Liver (tissue), 9 donors: ENCODE results near the gene PTPN20. TPM values are rescaled to one million over a fixed set of nuclear protein-coding genes. Genes with fewer than 3 reads are reported as not detected.

Experiments
- DNase-seq: peaks from one replicate; pipeline ENCODE4 v3.0.0-alpha.2; 2017; ENCODE audit warnings: low spot score
- H3K27ac ChIP-seq, 2 donors: one replicate each; pipeline ENCODE4 v1.7.0; 2013; ENCODE audit warnings: inconsistent platforms in 2 of 2, low read length in 2 of 2, control low read depth in 1 of 2, low read depth in 1 of 2, mild to moderate bottlenecking in 1 of 2
- H3K27me3 ChIP-seq, 4 donors: one replicate each; pipeline versions ENCODE4 v1.6.1 to v1.7.0; 2013; ENCODE audit warnings: low read length in 3 of 4, inconsistent platforms in 1 of 4, mild to moderate bottlenecking in 1 of 4, moderate library complexity in 1 of 4; ENCODE audit not compliant: control insufficient read depth in 4 of 4, insufficient read depth in 4 of 4
- H3K36me3 ChIP-seq, 4 donors: one replicate each; pipeline versions ENCODE4 v1.6.1 to v1.7.0; 2013; ENCODE audit warnings: low read length in 3 of 4, mild to moderate bottlenecking in 3 of 4, low read depth in 1 of 4, moderate library complexity in 1 of 4; ENCODE audit not compliant: control insufficient read depth in 4 of 4, insufficient read depth in 3 of 4
- H3K4me1 ChIP-seq, 4 donors: one replicate each; pipeline versions ENCODE4 v1.6.1 to v1.7.0; 2013; ENCODE audit warnings: low read length in 3 of 4, mild to moderate bottlenecking in 3 of 4, moderate library complexity in 1 of 4; ENCODE audit not compliant: control insufficient read depth in 4 of 4, insufficient read depth in 4 of 4
- H3K4me3 ChIP-seq, 3 donors: one replicate each; pipeline versions ENCODE4 v1.6.1 to v1.7.0; 2013; ENCODE audit warnings: low read length in 3 of 3, control low read depth in 1 of 3, low read depth in 1 of 3, mild to moderate bottlenecking in 1 of 3
- H3K9ac ChIP-seq, 2 donors: one replicate each; pipeline ENCODE4 v1.7.0; 2013; ENCODE audit warnings: low read length in 2 of 2, mild to moderate bottlenecking in 2 of 2, moderate library complexity in 2 of 2, control low read depth in 1 of 2, low read depth in 1 of 2
- H3K9me3 ChIP-seq, 4 donors: one replicate each; pipeline versions ENCODE4 v1.6.1 to v1.7.0; 2013; ENCODE audit warnings: low read length in 3 of 4; ENCODE audit not compliant: control insufficient read depth in 4 of 4
- CTCF ChIP-seq: fragments of 150-350 bp; IDR thresholded peaks from 2 replicates; pipeline ENCODE4 v1.5.1; 2017; ENCODE audit warnings: improper control_type of control experiment, low read depth, low read length; ENCODE audit not compliant: missing input control
- FOXA1 ChIP-seq: IDR thresholded peaks from 2 replicates; pipeline ENCODE4 v1.6.1; 2016; ENCODE audit warnings: antibody characterized with exemption
- GABPA ChIP-seq, 2 donors: IDR thresholded peaks in 1 of 2; conservative IDR thresholded peaks in 1 of 2; 2 replicates each; pipeline ENCODE4 v1.6.1; 2016; ENCODE audit warnings: antibody characterized with exemption in 2 of 2, mild to moderate bottlenecking in 1 of 2, moderate library complexity in 1 of 2
- HNF4A ChIP-seq, 2 donors: conservative IDR thresholded peaks; 2 replicates each; pipeline ENCODE4 v1.6.1; 2016; ENCODE audit warnings: antibody characterized with exemption in 2 of 2, mild to moderate bottlenecking in 2 of 2
- HNF4G ChIP-seq: IDR thresholded peaks from 2 replicates; pipeline ENCODE4 v1.6.1; 2016; ENCODE audit warnings: antibody characterized with exemption
- JUND ChIP-seq, 2 donors: IDR thresholded peaks; 2 replicates each; pipeline ENCODE4 v1.6.1; 2016; ENCODE audit warnings: antibody characterized with exemption in 2 of 2
- MAX ChIP-seq: IDR thresholded peaks from 2 replicates; pipeline ENCODE4 v1.6.1; 2016; ENCODE audit warnings: antibody characterized with exemption
- RAD21 ChIP-seq, 2 donors: IDR thresholded peaks; 2 replicates each; pipeline ENCODE4 v1.6.1; 2016; ENCODE audit warnings: antibody characterized with exemption in 2 of 2, mild to moderate bottlenecking in 2 of 2
- REST ChIP-seq: IDR thresholded peaks from 2 replicates; pipeline ENCODE4 v1.6.1; 2016; ENCODE audit warnings: antibody characterized with exemption, mild to moderate bottlenecking
- TAF1 ChIP-seq: conservative IDR thresholded peaks from 2 replicates; pipeline ENCODE4 v1.6.1; 2016; ENCODE audit warnings: antibody characterized with exemption, mild to moderate bottlenecking
- ZBTB33 ChIP-seq: IDR thresholded peaks from 2 replicates; pipeline ENCODE4 v1.6.1; 2016; ENCODE audit warnings: antibody characterized with exemption
- WGBS: extraction: QIAGEN DNeasy Blood & Tissue Kit; methylation state at CpG from one replicate; pipeline ENCODE4 v1.1.7; 2013; 5-methylcytosine and 5-hydroxymethylcytosine counted together
- polyA plus RNA-seq, 2 donors: library from polyadenylated mRNA; stranded (reverse) in 1 of 2; unstranded in 1 of 2; fragments of 200-250 nt in 1 of 2; fragments of >200 nt in 1 of 2; fragmentation: Nextera tagmentation in 1 of 2; extraction: Ambion mirVana in 1 of 2; gene quantifications; one replicate each; pipeline versions ENCODE4 v1.2.1 to v1.2.3, GENCODE V29; 2013 to 2015
- total RNA-seq, 2 donors: library from RNA; depleted of rRNA; stranded (reverse); fragments of >200 nt; gene quantifications; one replicate each; pipeline ENCODE4 v1.2.3, GENCODE V29; 2014
- donor health status: healthy.
- donor health status: healthy.
- donor health status: healthy.
- donor health status: healthy.
- donor health status: healthy.

PTPN20 gene
- total and polyA plus RNA-seq, 4 donors: 0.28 to 1.4 (median 0.80) TPM

- 52% methylated on average over 7 of the region's 7 CpGs for WGBS
Observed at GRCh38 chr10:47009215-47009838, 98.1 kb downstream of the PTPN20 start.

GRCh38 chr10:47010036-47010435 lies 98.8 kb downstream of the PTPN20 start:
- Histone ChIP-seq H3K36me3 (no peaks in the 10 kb centered on the region), H3K27ac (no peak overlapping the region), H3K9ac (no peak overlapping the region), H3K27me3 (peaks cover 0 to 3% (median 0%) of the 10 kb centered on the region in 4 donors), H3K9me3 (no peaks in the 10 kb centered on the region), H3K4me1 (no peaks in the 10 kb centered on the region), H3K4me3 (no peak overlapping the region)
- 83% methylated on average over 3 of the region's 3 CpGs for WGBS
- TF ChIP-seq ZBTB33 (no peak), HNF4G (no peak)
- no peak for DNase-seq

More at GRCh38 chr10:47009215-47009838, 98.1 kb downstream of the PTPN20 start:
- Histone ChIP-seq H3K4me3 (no peak overlapping the region), H3K9me3 (no peaks in the 10 kb centered on the region), H3K27me3 (peaks cover 0 to 3% (median 0%) of the 10 kb centered on the region in 4 donors), H3K4me1 (no peaks in the 10 kb centered on the region), H3K27ac (no peak overlapping the region), H3K36me3 (no peaks in the 10 kb centered on the region), H3K9ac (no peak overlapping the region)
- TF ChIP-seq TAF1 (no peak), JUND (IDR thresholded peaks at IDR 0.05) (no peak), HNF4A (conservative IDR thresholded peaks at IDR 0.05) (no peak), MAX (no peak)
- no peak for DNase-seq

GRCh38 chr10:47012214-47012613 lies 101.0 kb downstream of the PTPN20 start:
- H3K27me3 ChIP-seq: peaks cover 0 to 3% (median 0%) of the 10 kb centered on the region in 4 donors
- no peak overlapping the region for H3K9ac ChIP-seq
- no peak overlapping the region for H3K4me3 ChIP-seq
- no peaks in the 10 kb centered on the region for H3K36me3 ChIP-seq
- no peak for DNase-seq
- H3K4me1 ChIP-seq: no peaks in the 10 kb centered on the region
- H3K9me3 ChIP-seq: no peaks in the 10 kb centered on the region
- TF ChIP-seq CTCF: no peak
- no peak for TF ChIP-seq MAX
- no peak for TF ChIP-seq GABPA (IDR thresholded peaks at IDR 0.05 in 1 of 2, conservative IDR thresholded peaks at IDR 0.05 in 1 of 2)
- TF ChIP-seq REST: no peak
- no peak for TF ChIP-seq ZBTB33
- TF ChIP-seq RAD21 (IDR thresholded peaks at IDR 0.05): no peak
- TF ChIP-seq FOXA1: no peak
- TF ChIP-seq HNF4A (conservative IDR thresholded peaks at IDR 0.05): no peak
- no peak overlapping the region for H3K27ac ChIP-seq
